Activated CD4-positive, alpha-beta T cell treated with anti-CD3 and anti-CD28 coated beads, Interleukin-2, amount 50 U/mL, for 16 hours (primary cell): ENCODE data around the gene LEF1.
"Not testable (repeated sequence)": the region's sequence is repeated elsewhere in the genome, so short reads cannot be mapped to it uniquely, and the experiment has no call there.

Experiments used
- DNase-seq: peaks from one replicate; pipeline ENCODE4 v3.0.0-alpha.2; 2020

The LEF1 gene

DNA sequence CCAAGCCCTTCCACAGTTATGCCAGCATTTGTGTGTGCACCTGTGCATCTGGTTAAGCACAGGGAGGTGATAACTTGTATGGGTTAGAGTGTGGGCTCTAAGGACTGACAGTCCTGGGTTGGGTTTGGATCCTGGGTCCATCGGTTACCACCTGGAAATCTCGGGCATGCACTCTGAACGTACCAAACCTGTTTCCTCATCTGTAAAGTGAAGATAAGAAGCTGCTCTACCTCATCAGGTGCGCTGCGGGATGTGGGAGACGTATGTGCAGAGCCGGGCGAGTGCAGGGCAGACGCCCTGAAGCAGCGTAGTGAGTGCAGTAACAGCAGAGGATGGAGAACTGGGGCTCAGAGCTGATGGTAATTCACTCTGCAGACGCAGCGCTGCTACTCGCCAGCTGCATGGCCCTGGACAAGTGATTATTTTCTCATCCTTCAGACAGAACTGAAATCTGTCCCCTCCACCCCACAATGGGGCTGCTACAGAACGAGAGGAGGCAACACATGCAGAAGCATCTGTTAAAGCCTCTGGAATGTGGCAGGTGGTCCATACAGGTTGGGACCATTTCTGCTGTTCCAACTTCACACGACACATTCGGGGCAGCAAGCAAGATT, 114.6 kb downstream of the LEF1 start:
- DNase-seq: no peak

DNA sequence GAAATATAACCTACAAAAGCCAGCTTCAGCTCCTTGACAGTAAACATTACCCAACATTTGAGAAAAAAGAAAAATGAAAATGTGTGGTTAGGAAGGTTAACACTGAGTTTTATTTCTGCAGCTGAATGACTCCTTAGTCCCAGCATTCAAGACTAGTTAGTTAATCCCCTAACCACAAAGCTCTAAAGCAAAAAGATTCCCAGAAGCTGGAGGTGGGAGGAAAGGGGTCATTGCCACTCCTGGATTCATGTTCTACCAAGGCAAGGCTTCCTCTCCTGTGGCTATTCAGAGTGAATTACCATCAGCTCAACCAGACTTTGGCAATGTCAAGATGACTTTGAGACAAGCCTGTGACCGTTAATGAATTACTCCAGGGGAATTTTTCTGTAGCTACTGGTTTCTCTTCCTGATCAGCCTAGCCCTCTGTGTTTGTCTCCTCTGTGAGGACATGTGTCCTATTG, 115.5 kb downstream of the LEF1 start:
- no peak for DNase-seq

DNA sequence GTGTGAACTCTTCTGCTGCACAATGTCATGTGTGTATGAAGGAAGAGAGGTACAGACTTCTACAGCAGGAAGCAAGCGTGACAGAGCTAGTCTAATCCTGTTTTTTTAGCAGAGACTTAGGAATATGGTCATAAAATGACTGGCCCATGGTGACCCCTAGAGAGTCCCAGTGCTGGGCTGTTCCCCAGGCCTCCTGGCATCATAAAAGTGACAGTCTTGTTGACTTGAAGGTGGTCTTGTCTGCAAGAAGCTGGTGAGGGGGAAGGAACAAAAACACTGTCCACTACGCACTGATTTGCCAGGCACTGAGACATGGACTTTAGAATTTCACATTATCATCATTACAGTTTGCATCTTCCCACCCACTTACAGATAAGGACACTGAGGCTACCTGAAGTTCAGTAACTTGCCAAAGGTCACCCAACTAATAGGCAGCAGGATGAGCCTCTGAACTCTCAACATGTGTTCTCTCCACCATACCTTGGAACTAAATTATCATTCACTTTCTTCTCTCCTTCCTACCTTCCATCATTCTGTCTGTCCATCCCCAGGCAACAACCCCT, 116.1 kb downstream of the LEF1 start:
- no peak for DNase-seq

DNA sequence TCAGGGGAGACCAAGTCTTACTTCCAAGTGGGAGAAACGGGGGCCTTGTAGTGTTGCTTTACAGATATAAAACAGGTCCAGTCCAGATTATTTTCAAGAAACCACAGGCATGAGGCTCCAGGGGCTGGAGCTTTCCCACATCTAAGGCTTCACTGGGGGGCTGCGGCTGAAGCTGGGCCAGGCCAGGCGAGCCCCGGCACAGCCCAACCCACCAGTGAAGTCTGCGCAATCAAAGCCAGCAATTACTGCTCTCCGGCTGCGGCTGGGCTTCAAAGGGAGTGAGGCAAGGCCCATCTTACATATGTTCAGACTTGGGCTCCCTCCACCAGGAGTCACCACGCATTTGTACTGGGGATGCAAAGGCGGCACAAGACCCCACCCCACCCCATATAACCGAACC, 117.4 kb downstream of the LEF1 start:
- DNase-seq: no peak

DNA sequence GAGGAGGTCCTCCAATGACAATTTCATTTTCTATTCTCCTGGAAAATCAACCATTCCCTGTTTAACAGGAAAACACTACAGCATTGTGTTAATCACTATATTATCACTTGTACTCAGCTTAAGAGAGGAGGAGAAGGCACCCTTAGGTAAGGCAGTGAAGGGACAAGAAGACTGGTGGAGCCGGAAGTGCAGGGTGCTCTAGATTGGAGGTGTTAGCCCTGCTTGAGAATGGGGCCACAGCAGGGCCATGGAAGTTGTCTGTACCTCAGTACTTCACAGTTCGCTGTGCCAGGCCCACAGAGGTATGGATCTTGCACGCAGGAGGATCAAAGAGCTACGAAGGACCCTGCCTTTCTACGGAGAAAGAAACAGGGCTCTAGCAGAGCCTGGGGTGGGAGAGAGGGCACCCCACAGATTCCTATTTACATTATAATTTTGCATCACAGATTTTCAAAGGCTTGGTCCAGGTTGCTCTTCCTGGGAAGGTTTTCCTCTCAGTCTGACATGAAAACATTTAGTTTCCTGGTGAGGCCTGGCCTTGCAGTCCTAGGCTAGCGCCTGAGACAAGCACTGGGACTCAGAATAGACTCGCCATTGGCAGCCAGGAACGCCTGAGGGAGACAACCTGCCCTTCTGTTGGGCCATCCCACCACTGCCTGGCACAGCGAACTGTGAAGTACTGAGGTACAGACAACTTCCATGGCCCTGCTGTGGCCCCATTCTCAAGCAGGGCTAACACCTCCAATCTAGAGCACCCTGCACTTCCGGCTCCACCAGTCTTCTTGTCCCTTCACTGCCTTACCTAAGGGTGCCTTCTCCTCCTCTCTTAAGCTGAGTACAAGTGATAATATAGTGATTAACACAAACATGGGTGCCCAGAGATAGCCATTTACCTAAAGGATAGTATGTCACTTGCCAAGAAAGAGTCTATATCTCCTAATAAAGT, 118.3 kb downstream of the LEF1 start:
- DNase-seq: not testable (repeated sequence)

DNA sequence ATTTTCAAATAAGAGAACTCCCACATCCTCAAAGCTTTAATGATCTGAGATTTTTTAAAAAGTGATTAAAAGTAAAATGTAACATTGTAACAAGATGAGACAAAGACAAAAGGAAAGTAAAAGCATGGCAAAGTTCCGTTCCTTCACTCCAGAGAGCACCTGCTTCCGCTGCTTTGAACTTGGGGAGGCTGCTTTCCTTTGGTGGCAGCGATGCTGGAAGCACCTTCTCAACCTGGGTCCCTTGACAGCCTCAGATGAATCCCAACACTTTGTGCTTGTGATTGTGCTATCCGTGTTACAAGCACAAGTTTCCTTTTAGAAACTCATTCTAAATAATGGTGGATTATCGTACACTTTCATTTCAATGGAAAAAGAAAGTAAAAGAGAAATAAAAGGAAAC, 119.3 kb downstream of the LEF1 start:
- DNase-seq: peak; percentile 33

DNA sequence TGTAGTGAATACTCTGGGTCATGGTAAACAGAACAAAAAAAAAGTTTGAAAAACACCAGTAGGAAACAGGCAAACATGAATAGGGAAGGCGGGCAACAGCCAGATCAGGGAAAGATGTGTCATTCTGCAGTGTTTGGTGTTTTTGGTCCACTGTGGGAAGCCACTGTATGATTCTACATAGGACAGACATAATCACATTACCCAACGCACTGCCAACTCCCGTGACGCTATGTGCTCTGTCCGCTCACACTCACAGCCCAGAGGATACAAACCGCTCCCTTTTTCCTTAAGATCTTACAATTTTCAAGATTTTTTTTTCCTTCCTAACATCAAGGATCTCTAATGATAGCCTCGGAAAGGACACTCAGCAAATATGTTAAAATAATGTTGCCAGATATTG, 119.7 kb downstream of the LEF1 start:
- no peak for DNase-seq

DNA sequence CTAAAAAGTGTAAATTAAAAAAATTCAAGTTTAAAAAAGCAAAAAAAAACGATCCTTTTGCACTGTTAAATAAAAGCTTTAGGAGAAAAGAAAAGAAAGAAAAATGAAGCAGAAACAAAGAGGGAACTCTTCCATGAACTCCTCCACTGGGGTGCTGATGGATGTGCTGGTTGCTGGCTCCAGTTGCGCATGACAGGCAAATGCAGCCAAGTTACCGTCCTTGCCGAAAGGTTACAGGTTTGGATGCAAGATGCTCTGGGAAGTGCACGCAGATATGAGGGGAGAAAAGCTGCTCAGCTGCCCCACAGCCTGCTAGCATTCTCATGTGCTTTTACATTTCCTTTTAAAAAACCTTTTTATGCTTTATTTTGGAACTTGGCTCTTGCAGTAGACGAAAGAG, 120.6 kb downstream of the LEF1 start:
- no peak for DNase-seq

DNA sequence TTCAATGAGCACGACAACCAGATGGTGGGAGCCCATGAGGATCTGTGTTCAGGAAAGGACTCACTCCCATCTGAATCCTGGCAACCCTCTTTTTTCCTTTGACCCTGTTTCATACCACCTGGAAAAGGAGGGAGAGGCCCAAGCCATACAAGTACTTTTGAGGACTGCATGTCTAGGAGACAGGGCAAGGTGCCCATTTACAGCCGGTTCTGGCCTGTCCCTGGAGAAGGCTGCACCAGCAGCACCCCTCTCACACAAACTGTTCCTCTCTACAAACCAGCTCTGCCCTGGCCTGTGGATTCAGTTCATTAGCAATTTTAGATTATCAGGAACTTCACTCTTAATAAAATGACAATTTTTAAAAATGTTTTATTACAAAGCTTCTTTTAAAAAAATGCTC, 121.5 kb downstream of the LEF1 start:
- no peak for DNase-seq

DNA sequence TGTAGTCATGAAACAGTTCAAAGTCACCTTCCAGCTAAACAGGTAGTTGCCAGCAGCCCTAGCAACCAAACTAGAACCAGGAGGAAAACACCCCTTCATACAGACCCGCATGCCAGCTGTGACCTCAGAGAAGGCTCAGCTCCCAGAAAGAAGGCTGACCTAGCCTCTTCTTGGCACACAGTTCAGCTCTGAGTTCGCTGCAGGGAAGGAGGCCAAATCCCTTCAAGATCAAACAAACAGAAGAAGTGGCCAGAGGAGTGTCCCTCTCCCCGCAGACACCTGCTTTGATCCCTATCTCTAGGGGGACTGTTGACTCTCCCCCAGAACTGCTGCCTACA, 123.1 kb downstream of the LEF1 start:
- no peak for DNase-seq

DNA sequence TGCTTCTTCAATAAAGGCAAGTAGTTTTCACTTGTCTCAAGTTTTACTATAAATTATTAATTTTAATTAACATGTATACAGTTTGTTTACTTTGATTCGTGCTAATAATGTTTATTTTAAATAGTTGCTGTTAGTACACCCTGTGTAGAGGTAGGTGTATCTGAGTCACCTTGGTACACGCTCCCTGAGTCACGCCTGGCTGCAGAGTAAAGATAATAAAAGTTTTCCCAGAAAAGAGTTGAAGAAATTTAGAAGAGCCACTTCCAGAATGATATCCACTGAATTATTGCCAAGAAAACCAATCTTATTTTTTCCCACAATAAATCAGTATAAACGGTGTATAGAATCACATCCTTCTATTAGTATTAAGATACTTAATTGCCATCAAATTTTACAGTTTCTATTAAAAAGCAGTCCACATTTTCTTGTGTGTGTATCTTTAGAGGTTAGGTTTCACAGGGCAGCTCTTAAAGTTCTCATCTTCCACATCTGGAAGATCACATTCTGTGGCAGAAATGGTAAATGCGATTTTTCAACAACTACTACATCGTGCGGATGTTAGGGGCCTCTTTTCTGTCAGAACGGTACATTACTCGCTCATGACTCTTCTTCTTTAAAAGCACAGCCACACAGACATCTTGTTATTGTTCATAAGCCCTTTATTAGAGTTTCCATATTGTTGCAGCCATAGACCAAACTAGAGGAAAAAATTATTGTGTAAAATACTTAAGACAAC, 123.6 kb downstream of the LEF1 start:
- no peak for DNase-seq

DNA sequence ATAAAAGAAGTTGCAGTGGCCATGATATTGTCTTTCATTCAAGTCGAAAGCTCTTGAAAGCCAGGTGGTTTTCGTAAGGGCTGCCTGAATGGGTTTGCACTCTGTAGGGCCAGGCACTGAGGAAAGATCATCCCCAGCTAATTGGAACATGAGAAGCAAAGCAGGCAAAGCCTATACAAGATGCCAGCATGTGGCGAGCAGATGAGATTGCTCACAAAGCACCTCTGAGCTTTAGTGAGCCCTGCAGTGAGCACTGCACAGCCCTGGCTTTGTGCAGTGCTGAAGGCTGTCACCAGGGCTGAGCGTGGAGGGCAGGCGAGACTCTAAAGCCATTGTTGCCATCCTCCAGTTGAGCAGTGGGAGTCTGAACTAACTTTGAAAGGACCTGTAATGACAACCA, 125.2 kb downstream of the LEF1 start:
- no peak for DNase-seq

DNA sequence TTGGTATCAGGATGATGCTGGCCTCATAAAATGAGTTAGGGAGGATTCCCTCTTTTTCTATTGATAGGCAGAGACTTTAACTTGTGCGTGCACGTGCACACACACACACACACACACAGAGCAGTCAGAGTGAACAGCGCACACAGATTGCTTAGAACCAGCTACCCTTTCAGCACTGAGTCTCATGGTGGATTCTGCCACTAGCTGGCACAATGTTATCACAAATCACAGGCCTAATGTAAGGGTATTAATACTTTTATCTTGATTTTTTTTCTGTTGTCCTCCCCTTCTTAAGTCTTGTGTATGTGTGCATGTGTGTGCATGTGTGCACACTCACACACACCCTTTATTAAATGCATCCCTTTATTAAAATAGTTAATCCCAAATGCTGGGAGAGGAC, 125.8 kb downstream of the LEF1 start:
- DNase-seq: no peak

DNA sequence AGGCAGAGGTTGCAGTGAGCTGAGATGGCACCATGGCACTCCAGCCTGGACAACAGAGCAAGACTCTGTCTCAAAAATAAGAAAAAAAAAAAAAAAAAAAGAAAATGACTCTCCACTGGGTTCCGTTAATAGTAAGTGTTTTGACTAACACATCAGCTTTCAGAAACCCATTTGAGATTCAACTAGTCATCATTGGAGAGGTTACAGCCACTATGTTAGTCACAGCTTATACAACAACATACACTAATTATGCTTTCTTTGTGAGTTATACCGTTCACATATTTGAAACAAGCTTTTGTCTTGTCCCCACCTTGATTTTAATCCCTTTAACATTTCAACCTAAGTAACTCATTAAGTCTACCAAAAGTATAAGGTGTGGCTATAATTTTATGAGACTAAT, 130.8 kb downstream of the LEF1 start:
- DNase-seq: no peak

DNA sequence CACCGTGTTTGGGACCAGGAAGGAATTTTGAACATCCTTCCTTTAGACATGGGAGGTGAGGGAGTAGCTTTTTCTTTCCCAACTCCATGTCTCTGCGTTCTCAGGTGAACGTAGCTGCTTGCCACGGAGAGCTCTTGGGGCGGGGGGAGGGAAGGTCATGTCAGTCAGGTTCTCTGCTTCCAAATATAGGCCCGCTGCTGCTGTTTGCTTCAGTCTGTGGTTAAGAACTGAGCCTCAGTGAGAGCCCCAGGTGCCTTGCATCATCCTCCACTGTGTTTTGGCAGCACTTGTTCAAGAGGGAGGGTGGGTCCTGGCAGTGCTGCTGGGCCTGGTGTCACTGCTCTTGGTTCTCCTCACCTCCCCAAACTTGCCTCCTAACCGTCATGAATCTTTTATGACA, 132.5 kb downstream of the LEF1 start:
- peak; percentile 54 for DNase-seq

DNA sequence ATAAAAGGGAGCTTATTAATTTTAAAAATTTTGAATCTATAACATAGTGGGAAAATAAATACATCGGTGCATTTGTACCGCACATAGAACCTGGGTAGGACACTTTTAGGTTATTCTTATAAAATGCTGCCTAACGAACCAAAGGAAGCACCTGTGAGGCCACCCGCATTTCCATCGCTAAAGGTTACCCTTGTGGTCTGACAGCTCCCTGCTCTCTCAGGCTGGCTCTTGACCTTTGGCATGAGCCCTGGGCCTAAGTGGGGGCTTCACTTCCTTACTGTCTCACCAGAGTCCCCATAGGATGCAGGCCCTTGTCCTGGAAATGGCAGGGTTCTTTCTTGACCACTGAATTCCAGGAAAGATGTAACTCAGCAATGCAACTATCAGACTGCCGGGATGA, 133.0 kb downstream of the LEF1 start:
- no peak for DNase-seq

DNA sequence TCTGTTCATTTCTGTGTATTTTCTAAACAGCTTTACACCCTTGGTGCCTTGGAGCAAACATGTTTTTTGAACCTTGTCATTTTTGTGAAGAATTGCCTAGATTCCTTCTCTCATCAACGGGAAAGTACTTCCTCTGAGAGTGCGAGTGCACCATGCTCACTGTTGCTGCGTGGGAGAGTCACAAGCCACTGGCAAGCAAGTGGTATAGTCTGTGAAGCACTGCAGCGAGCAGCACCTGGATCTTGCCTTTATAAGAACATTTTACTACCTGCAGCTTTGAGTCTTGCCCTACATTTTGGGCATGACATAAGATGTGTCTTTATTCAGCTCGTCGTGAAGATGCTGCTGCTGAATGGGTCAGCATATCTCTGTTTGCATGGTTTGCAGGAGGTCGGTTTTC, 134.2 kb downstream of the LEF1 start:
- no peak for DNase-seq

DNA sequence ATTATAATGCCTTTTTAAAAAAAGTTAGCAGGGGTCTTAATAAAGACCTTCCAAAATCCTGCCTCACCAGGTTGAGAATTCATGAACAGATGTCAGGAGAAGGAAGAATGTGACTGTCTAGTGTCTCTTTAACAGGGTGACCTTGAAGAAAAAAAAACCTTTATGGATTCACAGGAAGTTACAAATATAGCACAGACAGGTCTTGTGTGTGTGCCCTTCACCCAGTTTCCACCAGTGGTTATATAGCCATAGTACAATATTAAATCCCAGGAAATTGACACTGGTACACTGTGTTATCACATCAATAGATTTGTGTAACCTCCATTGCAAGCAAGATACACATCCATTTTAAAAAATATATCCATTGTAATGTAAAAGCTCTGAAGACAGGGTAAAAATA, 135.4 kb downstream of the LEF1 start:
- no peak for DNase-seq

DNA sequence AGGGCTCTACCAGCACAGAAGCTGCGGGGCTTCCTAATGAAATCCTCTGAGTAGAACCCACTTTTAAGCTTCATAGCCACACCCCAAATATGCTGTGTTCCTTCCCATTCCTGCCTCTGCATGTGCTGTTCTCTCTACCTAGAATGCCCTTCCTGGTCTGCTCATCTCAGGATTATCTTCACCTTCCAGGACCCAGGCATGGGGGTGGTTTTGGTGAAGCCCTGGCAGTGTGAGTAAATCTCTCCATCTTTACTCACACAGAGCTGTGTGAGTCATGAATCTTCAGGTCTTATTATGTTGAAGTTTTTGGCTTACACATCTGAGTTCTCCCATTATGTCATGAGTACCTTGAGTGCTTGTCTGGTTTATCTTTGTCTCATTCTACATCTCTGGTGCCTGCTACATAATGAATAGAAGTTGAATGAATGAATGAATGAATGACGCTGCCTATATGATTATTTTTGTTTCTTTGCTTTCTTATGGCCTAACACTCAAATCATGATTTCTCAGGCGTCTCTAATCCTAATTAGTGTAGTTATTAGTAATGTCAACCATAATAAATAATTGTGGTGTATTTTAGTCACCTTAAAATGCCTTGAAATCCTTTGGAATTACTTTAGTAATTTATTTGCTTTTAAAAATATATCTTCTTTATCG, 137.2 kb downstream of the LEF1 start:
- DNase-seq: peak; percentile 35

DNA sequence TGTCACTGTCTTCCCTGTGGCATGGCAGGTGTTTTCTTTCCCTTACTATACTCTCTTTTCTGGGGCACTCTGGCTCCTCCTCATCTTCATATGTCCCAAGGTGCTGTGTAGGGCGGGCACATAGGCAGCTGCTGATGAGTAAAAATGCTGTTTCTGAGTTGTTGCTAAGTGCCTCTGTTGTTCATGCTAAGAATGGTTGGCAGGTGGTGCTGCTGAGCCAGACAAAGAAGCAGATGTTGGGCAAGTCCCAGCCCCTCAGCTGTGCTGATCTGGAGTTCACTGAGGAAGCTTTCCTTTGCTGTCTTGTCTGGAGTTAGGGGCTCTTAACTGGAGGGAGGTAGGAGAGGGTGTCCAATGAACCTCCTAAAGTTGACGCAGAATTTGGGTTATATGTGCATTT, 138.4 kb downstream of the LEF1 start:
- peak; percentile 74 for DNase-seq

DNA sequence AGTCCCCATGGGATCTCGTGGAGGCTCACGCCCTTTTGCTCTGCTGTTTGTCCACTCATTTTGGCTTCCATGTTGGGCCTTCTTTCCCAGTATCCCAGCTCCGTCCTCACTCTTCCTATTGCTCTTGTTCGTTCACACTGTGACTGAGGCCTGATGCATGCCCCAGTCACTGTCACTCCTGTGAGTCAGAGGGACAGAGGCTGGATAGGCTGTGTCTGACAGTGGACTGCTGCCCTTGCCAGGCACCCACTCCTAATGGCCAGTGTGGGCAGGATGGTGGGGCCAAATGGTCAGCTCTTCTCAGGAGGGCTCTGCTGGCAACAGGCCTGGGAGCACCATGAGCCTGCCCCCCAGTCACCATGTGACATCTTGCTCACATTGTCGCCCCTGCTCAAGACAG, 139.0 kb downstream of the LEF1 start:
- DNase-seq: no peak

DNA sequence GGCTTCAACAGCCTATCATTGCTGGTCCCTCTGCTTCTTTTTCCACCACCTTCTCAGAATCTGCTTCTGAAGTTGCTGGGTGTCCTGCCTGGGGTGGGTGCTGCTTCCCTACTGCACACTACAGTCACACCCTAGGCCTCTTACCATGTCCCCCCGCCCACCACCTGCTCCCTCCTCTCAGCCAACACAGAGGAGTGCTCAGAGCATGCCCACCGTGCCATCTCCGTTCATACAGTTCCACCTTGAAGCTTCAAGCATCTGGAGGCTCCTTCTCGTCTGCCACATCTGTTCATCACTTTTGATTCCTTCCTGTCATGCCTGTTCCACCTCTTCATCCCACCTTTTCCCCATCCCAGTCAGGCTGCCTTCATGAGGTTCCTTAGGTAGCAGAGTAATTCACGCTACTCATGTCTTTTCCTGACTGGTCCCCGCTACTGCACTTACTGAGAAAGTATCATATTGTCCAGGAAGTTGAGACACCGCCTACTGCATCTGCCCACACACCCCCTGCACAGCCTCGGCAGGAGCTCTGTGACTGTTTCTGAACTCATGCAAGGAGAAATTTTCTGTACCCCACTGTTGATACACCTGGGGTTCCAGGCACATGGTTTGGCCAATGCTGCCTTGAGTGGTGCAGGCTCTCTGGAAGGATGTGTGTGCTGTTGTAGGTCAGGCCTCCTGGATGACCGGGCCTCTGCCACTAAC, 139.6 kb downstream of the LEF1 start:
- peak; percentile 24 for DNase-seq

DNA sequence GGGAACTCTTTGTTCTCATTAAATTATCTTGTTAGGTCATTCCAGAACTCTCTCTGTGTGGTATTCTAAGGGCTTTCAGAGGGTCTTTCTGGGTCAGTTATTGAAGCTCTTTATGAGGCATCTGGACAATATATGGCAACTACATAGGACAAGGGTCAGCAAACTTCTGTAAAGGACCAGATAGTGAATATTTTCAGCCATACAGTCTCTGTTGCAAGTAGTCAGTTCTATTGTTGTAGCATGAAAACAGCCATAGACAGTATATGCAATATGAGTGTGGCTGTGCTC, 143.9 kb downstream of the LEF1 start:
- no peak for DNase-seq
